ENCODE measurements around the gene TEKT3.

Gene TEKT3

GRCh38 chr17:15298176-15298575 lies 43.2 kb downstream of the TEKT3 start:
- no peaks in the 10 kb centered on the region for H3K9me3 ChIP-seq (ENCODE audit: control insufficient read depth, insufficient read depth, low read depth, low read length)
- no peaks in the 10 kb centered on the region for H3K36me3 ChIP-seq (ENCODE audit: control insufficient read depth in 2 of 2, insufficient read depth in 1 of 2, low read length in 2 of 2)
- H3K4me3 ChIP-seq (ENCODE audit: low read depth, low read length), result no peak overlapping the region
- ChIA-PET CTCF (no interaction called here), POLR2A (no interaction called here)
- no peak overlapping the region for H3K27ac ChIP-seq (ENCODE audit: extremely low read depth, low read depth, low read length)
- TF ChIP-seq, protein P1, sequence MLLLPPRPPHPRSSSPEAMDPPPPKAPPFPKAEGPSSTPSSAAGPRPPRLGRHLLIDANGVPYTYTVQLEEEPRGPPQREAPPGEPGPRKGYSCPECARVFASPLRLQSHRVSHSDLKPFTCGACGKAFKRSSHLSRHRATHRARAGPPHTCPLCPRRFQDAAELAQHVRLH (tag by site-specific recombination; IDR thresholded peaks at IDR 0.05), result no peak
- TF ChIP-seq SETDB1 (IDR thresholded peaks at IDR 0.05; ENCODE audit: insufficient read length, low read length), result peak; percentile 18
- no peak for TF ChIP-seq KLF9 (tag by site-specific recombination; IDR thresholded peaks at IDR 0.05; ENCODE audit: low read depth)
- TF ChIP-seq ZNF558 (tag by site-specific recombination; IDR thresholded peaks at IDR 0.05), result no peak
- TF ChIP-seq, protein P2, sequence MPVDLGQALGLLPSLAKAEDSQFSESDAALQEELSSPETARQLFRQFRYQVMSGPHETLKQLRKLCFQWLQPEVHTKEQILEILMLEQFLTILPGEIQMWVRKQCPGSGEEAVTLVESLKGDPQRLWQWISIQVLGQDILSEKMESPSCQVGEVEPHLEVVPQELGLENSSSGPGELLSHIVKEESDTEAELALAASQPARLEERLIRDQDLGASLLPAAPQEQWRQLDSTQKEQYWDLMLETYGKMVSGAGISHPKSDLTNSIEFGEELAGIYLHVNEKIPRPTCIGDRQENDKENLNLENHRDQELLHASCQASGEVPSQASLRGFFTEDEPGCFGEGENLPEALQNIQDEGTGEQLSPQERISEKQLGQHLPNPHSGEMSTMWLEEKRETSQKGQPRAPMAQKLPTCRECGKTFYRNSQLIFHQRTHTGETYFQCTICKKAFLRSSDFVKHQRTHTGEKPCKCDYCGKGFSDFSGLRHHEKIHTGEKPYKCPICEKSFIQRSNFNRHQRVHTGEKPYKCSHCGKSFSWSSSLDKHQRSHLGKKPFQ (tag by site-specific recombination; IDR thresholded peaks at IDR 0.05), result no peak
- no peak for TF ChIP-seq ZNF114 (tag by site-specific recombination; IDR thresholded peaks at IDR 0.05)
- no peak for TF ChIP-seq ZNF530 (tag by site-specific recombination; IDR thresholded peaks at IDR 0.05; ENCODE audit: low read depth)
- TF ChIP-seq ZSCAN16 (tag by site-specific recombination; IDR thresholded peaks at IDR 0.05), result no peak
- TF ChIP-seq YY2 (tag by site-specific recombination; IDR thresholded peaks at IDR 0.05), result no peak
- H3K4me1 ChIP-seq (ENCODE audit: control insufficient read depth, insufficient read depth, low read length), result no peaks in the 10 kb centered on the region

DNA sequence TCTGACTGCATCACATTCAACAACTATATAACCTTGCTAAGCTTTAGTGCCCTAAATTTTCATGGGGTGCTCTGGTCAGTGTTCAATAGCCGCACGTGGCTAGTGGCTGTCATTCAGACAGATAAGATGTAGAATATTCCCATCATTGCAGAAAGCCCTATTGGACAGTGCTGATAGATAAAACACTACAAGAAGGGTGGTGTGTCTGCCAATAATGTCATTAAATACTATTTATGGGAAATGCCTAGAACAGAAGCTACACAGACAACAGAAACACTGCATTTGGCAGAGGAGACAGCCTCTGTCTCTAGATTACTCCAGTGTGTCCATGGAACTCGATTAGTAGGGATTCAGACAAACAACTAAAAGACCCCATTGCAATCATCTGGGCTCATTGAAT lies 47.8 kb downstream of the TEKT3 start:
- H3K9me3 ChIP-seq (ENCODE audit: control insufficient read depth, insufficient read depth, low read depth, low read length), result no peaks in the 10 kb centered on the region
- no peak overlapping the region for H3K4me3 ChIP-seq (ENCODE audit: low read depth, low read length)
- ChIA-PET CTCF (no interaction called here), POLR2A (no interaction called here)
- no peak overlapping the region for H3K27ac ChIP-seq (ENCODE audit: extremely low read depth, low read depth, low read length)
- no peaks in the 10 kb centered on the region for H3K4me1 ChIP-seq (ENCODE audit: control insufficient read depth, insufficient read depth, low read length)
- H3K36me3 ChIP-seq (ENCODE audit: control insufficient read depth in 2 of 2, insufficient read depth in 1 of 2, low read length in 2 of 2), result no peaks in the 10 kb centered on the region
- TF ChIP-seq PRDM2 (tag by site-specific recombination; IDR thresholded peaks at IDR 0.05; ENCODE audit: borderline replicate concordance), result no peak
- no peak for TF ChIP-seq ZNF521 (tag by site-specific recombination; IDR thresholded peaks at IDR 0.05)
- TF ChIP-seq ZNF211 (tag by site-specific recombination; IDR thresholded peaks at IDR 0.05; ENCODE audit: low read depth), result no peak
- TF ChIP-seq ZFP3 (tag by site-specific recombination; IDR thresholded peaks at IDR 0.05; ENCODE audit: low read depth), result no peak
- no peak for TF ChIP-seq ZNF354C (tag by site-specific recombination; IDR thresholded peaks at IDR 0.05; ENCODE audit: borderline replicate concordance, low read depth)
- TF ChIP-seq ZBTB17 (tag by site-specific recombination; IDR thresholded peaks at IDR 0.05), result no peak
- no peak for TF ChIP-seq ZBTB21 (tag by site-specific recombination; IDR thresholded peaks at IDR 0.05)
- no peak for TF ChIP-seq ZNF19 (tag by site-specific recombination; IDR thresholded peaks at IDR 0.05; ENCODE audit: low read depth)
- TF ChIP-seq ZNF155 (tag by site-specific recombination; IDR thresholded peaks at IDR 0.05), result no peak
- TF ChIP-seq GLI4 (tag by site-specific recombination; IDR thresholded peaks at IDR 0.05), result no peak
- no peak for TF ChIP-seq ZNF362 (tag by site-specific recombination; IDR thresholded peaks at IDR 0.05)
- no peak for TF ChIP-seq ZNF792 (tag by site-specific recombination; IDR thresholded peaks at IDR 0.05)
- TF ChIP-seq ZNF639 (tag by site-specific recombination; IDR thresholded peaks at IDR 0.05), result no peak
- TF ChIP-seq KLF1 (tag by site-specific recombination; IDR thresholded peaks at IDR 0.05), result no peak
- TF ChIP-seq, protein P3, sequence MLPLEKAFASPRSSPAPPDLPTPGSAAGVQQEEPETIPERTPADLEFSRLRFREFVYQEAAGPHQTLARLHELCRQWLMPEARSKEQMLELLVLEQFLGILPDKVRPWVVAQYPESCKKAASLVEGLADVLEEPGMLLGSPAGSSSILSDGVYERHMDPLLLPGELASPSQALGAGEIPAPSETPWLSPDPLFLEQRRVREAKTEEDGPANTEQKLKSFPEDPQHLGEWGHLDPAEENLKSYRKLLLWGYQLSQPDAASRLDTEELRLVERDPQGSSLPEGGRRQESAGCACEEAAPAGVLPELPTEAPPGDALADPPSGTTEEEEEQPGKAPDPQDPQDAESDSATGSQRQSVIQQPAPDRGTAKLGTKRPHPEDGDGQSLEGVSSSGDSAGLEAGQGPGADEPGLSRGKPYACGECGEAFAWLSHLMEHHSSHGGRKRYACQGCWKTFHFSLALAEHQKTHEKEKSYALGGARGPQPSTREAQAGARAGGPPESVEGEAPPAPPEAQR (tag by site-specific recombination; IDR thresholded peaks at IDR 0.05), result no peak
